PC-9 (cell line): ENCODE data around the gene MUC13. TPM values are rescaled to one million over a fixed set of nuclear protein-coding genes. Genes with fewer than 3 reads are reported as not detected.

Source experiments
- Bru-seq: library from RNA; stranded (reverse); fragments of 400-500 nt; gene quantifications from one replicate; lab custom pipeline; 2021; lab: Mats Ljungman, UMichigan
- BruChase-seq, 2 experiments: library from RNA; stranded (reverse); fragments of 400-500 nt; gene quantifications; one replicate each; lab custom pipeline; 2021; lab: Mats Ljungman, UMichigan
- BruUV-seq: library from RNA; stranded (reverse); fragments of 400-500 nt; replicated peaks from 2 replicates; lab custom pipeline; 2021; lab: Mats Ljungman, UMichigan
- CTCF ChIA-PET: fragments of 300-600 bp; sonication (Branson Sonifier 250); formaldehyde crosslinking; loops from one replicate; lab custom pipeline; 2022; ENCODE audit warnings: antibody characterized with exemption; lab: Charles Lee
- POLR2A ChIA-PET: fragments of 300-600 bp; sonication (Branson Sonifier 250); formaldehyde crosslinking; loops from one replicate; lab custom pipeline; 2022; ENCODE audit warnings: antibody characterized with exemption; ENCODE audit not compliant: unreplicated experiment; lab: Charles Lee
- DNase-seq, 2 experiments: peaks; one replicate each; pipeline versions ENCODE4 v3.0.0 to v3.0.0-alpha.2; 2015 to 2022; ENCODE audit warnings: mixed read lengths in 1 of 2
- H2AFZ ChIP-seq: fragments of 200-600 bp; sonication (generic); 2 replicates; pipeline ENCODE4 v1.8.1; 2017; ENCODE audit warnings: antibody characterized with exemption
- H3F3A ChIP-seq: fragments of 200-600 bp; sonication (generic); 2 replicates; pipeline ENCODE4 v1.8.1; 2017; ENCODE audit warnings: antibody characterized with exemption, mild to moderate bottlenecking, low read depth; ENCODE audit not compliant: insufficient read depth
- H3K27ac ChIP-seq: fragments of 200-600 bp; sonication (generic); 2 replicates; pipeline ENCODE4 v1.6.1; 2016; ENCODE audit warnings: mixed run types
- H3K27me3 ChIP-seq: fragments of 200-600 bp; sonication (generic); 2 replicates; pipeline ENCODE4 v1.6.1; 2016; ENCODE audit warnings: low read depth, mixed run types; ENCODE audit not compliant: insufficient read depth
- H3K36me3 ChIP-seq: fragments of 200-600 bp; sonication (generic); 2 replicates; pipeline ENCODE4 v1.6.1; 2016; ENCODE audit warnings: low read depth, mixed run types
- H3K4me1 ChIP-seq: fragments of 200-600 bp; sonication (generic); replicated peaks from 2 replicates; pipeline ENCODE4 v1.6.1; 2016; ENCODE audit warnings: mixed run types; ENCODE audit not compliant: insufficient read depth
- H3K4me2 ChIP-seq: fragments of 200-600 bp; sonication (generic); 2 replicates; pipeline ENCODE4 v1.6.1; 2017; ENCODE audit warnings: mixed run types
- H3K4me3 ChIP-seq: fragments of 200-600 bp; sonication (generic); 2 replicates; pipeline ENCODE4 v1.6.1; 2016; ENCODE audit warnings: mixed run types
- H3K79me2 ChIP-seq: fragments of 200-600 bp; sonication (generic); 2 replicates; pipeline ENCODE4 v1.6.1; 2017; ENCODE audit warnings: low read depth, mixed run types
- H3K9me2 ChIP-seq: fragments of 200-600 bp; sonication (generic); 2 replicates; pipeline ENCODE4 v1.8.1; 2017; ENCODE audit warnings: mild to moderate bottlenecking; ENCODE audit not compliant: insufficient read depth
- H3K9me3 ChIP-seq: fragments of 200-600 bp; sonication (generic); 2 replicates; pipeline ENCODE4 v1.8.1; 2016; ENCODE audit warnings: low read depth; ENCODE audit not compliant: insufficient read depth
- H4K20me1 ChIP-seq: fragments of 200-600 bp; sonication (generic); 2 replicates; pipeline ENCODE4 v1.8.1; 2017; ENCODE audit not compliant: insufficient read depth
- EZH2 ChIP-seq: fragments of 200-600 bp; sonication (generic); IDR thresholded peaks from 2 replicates; pipeline ENCODE4 v1.8.0; 2017; ENCODE audit warnings: antibody characterized with exemption, low read depth
- intact Hi-C: fragments of 100-400 bp; cut with micrococcal nuclease; formaldehyde crosslinking; loops from one replicate; pipeline ENCODE4 v1.10.0; 2022; ENCODE audit not compliant: unreplicated experiment
- long read RNA-seq: library from polyadenylated mRNA; stranded (forward); transcript quantifications from one replicate; pipeline ENCODE4 v2.0.0, GENCODE V29; 2022
- total RNA-seq: library from RNA; stranded (reverse); gene quantifications from 2 replicates; pipeline ENCODE4 v1.2.3, GENCODE V29; 2021
- TF ChIP-seq, protein P1 (sequence below): fragments of 200-600 bp; sonication (generic); conservative IDR thresholded peaks from 2 replicates; pipeline ENCODE4 v1.6.1; 2017; ENCODE audit warnings: mixed run types, antibody characterized with exemption, mild to moderate bottlenecking, moderate library complexity

MUC13 gene
- total RNA-seq: not detected in 2 replicates
- percentile 9 among the genes with signal in this experiment for Bru-seq, nascent RNA
- BruChase-seq, experiment 1, labeled RNA remaining after a 2-hour chase: percentile 17 among the genes with signal in this experiment
- percentile 11 among the genes with signal in this experiment for BruChase-seq, experiment 2, labeled RNA remaining after a 6-hour chase
- long read RNA-seq: 0 reads

- no peak for TF ChIP-seq EZH2
- TF ChIP-seq, protein P1, sequence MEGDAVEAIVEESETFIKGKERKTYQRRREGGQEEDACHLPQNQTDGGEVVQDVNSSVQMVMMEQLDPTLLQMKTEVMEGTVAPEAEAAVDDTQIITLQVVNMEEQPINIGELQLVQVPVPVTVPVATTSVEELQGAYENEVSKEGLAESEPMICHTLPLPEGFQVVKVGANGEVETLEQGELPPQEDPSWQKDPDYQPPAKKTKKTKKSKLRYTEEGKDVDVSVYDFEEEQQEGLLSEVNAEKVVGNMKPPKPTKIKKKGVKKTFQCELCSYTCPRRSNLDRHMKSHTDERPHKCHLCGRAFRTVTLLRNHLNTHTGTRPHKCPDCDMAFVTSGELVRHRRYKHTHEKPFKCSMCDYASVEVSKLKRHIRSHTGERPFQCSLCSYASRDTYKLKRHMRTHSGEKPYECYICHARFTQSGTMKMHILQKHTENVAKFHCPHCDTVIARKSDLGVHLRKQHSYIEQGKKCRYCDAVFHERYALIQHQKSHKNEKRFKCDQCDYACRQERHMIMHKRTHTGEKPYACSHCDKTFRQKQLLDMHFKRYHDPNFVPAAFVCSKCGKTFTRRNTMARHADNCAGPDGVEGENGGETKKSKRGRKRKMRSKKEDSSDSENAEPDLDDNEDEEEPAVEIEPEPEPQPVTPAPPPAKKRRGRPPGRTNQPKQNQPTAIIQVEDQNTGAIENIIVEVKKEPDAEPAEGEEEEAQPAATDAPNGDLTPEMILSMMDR: no peak
- no peak for DNase-seq
- no peaks in the 10 kb centered on the region for H3F3A ChIP-seq
- H3K4me3 ChIP-seq: no peak within 1 kb of the TSS
- intact Hi-C loops: no loop called here
- H3K9me2 ChIP-seq: no peaks in the 10 kb centered on the region
- POLR2A ChIA-PET: no interaction called here
- no peaks in the 10 kb centered on the region for H3K79me2 ChIP-seq
- no TSS peak for BruUV-seq
- H2AFZ ChIP-seq: no peak within 1 kb of the TSS
- H3K4me2 ChIP-seq: no peak within 1 kb of the TSS
- H3K27ac ChIP-seq: no peak within 1 kb of the TSS
- no peaks in the 10 kb centered on the region for H3K36me3 ChIP-seq
- CTCF ChIA-PET: no interaction called here
- H4K20me1 ChIP-seq: no peaks in the 10 kb centered on the region
- peaks cover 3% of the 10 kb centered on the region; the same call in 1 of the 2 replicates for H3K9me3 ChIP-seq
- H3K27me3 ChIP-seq: no peaks in the 10 kb centered on the region
- H3K4me1 ChIP-seq: no peaks in the 10 kb centered on the region
Observed at GRCh38 chr3:124934577-124934976, at the start of gene MUC13. Gene MUC13, minus strand, starts transcription at chr3:124934751. Its CDS starts 39 bp downstream, at chr3:124934712.

GRCh38 chr3:124982855-124983254 lies 48.3 kb upstream of the MUC13 start:
- Histone ChIP-seq H3K9me2 (no peaks in the 10 kb centered on the region), H3K27ac (no peak overlapping the region), H4K20me1 (no peaks in the 10 kb centered on the region), H3K27me3 (no peaks in the 10 kb centered on the region), H3K79me2 (no peaks in the 10 kb centered on the region), H3K9me3 (no peaks in the 10 kb centered on the region), H3K36me3 (no peaks in the 10 kb centered on the region), H3K4me2 (no peak overlapping the region), H3F3A (peaks cover 17% of the 10 kb centered on the region), H3K4me1 (peaks cover 28% of the 10 kb centered on the region), H3K4me3 (no peak overlapping the region), H2AFZ (no peak overlapping the region)
- BruUV-seq: no TSS peak
- ChIA-PET CTCF (no interaction called here), POLR2A (interaction anchor here (0.6 kb wide), 1 partner anchor 393 kb away, joined by 3 read pairs; no protein-coding TSS in a partner anchor)
- intact Hi-C loops: no loop called here
- DNase-seq: no peak
- no peak for TF ChIP-seq EZH2
- TF ChIP-seq, protein P1: no peak

DNA sequence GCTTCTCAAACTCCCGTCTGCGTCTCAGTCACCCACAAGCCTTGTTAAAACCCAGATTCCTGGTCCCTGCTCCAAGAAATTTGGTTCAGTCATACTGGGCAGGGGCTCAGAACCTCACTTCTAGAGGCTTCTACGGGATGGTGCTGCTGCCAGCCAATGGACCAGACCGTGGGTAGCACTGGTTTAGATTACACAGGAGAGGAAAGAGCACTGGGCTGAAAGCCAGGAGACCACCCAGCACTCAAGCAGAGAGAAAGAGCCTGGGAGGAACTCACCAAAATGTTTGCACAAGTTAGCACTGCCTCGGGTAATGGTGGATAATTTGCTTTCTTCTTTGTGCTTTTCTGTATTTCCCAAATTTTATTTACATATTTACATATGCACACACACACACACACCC lies 46.9 kb upstream of the MUC13 start:
- Histone ChIP-seq H3K4me3 (no peak overlapping the region), H3F3A (peaks cover 11% of the 10 kb centered on the region), H3K27ac (no peak overlapping the region), H3K9me3 (no peaks in the 10 kb centered on the region), H4K20me1 (no peaks in the 10 kb centered on the region), H3K4me1 (peaks cover 20% of the 10 kb centered on the region), H2AFZ (no peak overlapping the region), H3K4me2 (no peak overlapping the region), H3K79me2 (no peaks in the 10 kb centered on the region), H3K27me3 (no peaks in the 10 kb centered on the region), H3K36me3 (no peaks in the 10 kb centered on the region), H3K9me2 (no peaks in the 10 kb centered on the region)
- no peak for DNase-seq
- TF ChIP-seq EZH2: no peak
- TF ChIP-seq, protein P1: no peak
- BruUV-seq: no TSS peak
- ChIA-PET CTCF (interaction anchor here (0.6 kb wide), 1 partner anchor 90 kb away, joined by 6 read pairs; no protein-coding TSS in a partner anchor), POLR2A (no interaction called here)
- intact Hi-C loops: no loop called here
